GM12864 (cell line): Measurements from ENCODE around the gene SMARCA4.
"Not testable (repeated sequence)": the region's sequence is repeated elsewhere in the genome, so short reads cannot be mapped to it uniquely, and the experiment has no call there.

Experiments used
- DNase-seq: peaks from one replicate; pipeline ENCODE4 v3.0.0-alpha.2; 2011; ENCODE audit warnings: low read depth
- H3K4me3 ChIP-seq: 2 replicates; pipeline ENCODE4 v1.5.1; 2011; ENCODE audit warnings: mild to moderate bottlenecking, low read depth, low read length, control low read depth
- TF ChIP-seq, protein P1 (sequence below): IDR thresholded peaks from 2 replicates; pipeline ENCODE4 v1.5.1; 2011; ENCODE audit warnings: low read depth, mild to moderate bottlenecking, moderate library complexity, low read length, control low read depth, inconsistent platforms; ENCODE audit errors: missing control alignments

SMARCA4 gene

DNA sequence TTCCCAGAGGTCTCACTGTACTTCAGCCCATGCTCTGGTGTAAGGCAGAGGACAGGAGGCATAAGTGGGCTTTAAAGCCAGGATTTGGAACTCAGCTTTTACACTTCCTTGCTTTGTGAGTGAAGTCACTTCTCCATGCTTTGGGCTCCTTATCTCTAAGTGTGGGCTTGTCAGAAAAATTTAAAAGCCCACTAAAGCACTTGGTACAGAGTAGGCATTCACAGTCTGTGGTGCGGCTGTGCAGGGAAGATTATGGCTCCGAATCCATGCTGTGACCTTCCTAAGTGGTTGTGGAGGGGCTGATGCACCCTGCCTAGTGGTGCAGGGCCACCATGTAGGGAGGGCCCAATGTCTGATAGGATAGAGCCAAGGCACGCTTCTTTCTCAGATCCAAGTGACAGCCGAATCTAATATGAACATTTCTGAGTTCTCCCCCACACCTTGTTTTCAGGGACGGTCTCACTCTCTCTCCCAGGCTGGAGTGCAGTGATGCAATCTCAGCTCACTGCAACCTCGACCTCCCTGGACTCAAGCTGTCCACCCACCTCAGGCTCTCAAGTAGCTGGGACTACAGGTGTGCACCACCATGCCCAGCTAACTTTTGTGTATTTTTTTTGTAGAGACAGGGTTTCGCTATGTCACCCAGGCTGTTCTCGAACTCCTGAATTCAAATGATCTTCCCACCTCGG lies 25.3 kb upstream of the SMARCA4 start:
- no peak for DNase-seq
- H3K4me3 ChIP-seq = no peak overlapping the region
- TF ChIP-seq, protein P1, sequence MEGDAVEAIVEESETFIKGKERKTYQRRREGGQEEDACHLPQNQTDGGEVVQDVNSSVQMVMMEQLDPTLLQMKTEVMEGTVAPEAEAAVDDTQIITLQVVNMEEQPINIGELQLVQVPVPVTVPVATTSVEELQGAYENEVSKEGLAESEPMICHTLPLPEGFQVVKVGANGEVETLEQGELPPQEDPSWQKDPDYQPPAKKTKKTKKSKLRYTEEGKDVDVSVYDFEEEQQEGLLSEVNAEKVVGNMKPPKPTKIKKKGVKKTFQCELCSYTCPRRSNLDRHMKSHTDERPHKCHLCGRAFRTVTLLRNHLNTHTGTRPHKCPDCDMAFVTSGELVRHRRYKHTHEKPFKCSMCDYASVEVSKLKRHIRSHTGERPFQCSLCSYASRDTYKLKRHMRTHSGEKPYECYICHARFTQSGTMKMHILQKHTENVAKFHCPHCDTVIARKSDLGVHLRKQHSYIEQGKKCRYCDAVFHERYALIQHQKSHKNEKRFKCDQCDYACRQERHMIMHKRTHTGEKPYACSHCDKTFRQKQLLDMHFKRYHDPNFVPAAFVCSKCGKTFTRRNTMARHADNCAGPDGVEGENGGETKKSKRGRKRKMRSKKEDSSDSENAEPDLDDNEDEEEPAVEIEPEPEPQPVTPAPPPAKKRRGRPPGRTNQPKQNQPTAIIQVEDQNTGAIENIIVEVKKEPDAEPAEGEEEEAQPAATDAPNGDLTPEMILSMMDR = no peak

DNA sequence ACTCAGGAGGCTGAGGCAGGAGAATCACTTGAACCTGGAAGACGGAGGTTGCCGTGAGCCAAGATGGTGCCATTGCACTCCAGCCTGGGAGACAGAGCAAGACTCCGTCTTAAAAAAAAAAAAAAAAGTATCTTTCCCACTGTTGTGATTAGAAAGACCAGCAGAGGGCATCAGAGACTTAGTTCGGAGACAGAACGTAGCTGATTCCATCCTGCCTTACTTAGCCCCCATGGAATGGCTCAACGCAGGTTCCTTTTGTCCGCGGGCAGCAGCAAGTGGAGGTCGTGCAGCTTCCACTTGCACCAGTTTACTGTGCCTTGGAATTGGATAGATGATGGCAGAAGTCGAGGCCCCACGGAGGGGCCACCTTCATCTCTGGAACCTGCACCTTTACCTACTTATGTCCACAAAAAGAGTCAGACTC lies 24.2 kb upstream of the SMARCA4 start:
- peak; percentile 50 for DNase-seq
- TF ChIP-seq, protein P1 = peak; percentile 66
- no peak overlapping the region for H3K4me3 ChIP-seq

DNA sequence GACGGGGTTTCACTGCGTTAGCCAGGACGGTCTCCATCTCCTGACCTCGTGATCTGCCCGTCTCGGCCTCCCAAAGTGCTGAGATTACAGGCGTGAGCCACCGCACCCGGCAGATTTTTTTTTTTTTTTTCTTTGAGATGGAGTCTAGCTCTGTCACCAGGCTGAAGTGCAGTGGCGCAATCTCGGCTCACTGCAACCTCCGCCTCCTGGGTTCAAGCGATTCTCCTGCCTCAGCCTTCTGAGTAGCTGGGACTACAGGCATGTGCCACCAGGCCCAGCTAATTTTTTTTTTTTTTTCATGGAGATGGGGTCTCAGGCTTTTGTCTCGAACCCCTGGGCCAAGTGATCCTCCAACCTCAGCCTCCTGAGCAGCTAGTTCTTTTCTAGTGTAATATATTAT lies 19.2 kb upstream of the SMARCA4 start:
- not testable (repeated sequence) for H3K4me3 ChIP-seq, DNase-seq

DNA sequence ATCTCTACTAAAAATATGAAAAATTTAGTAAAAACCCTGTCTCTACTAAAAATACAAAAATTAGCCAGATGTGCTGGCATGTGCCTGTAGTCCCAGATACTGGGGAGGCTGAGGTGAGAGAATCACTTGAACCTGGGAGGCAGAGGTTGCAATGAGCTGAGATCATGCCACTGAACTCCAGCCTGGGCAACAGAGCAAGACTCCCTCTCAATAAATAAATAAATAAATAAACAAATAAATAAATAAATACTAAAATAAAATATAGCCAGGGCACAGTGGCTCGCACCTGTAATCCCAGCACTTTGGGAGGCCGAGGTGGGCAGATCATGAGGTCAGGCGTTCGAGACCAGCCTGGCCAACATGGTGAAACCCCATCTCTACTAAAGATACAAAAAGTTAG lies 17.4 kb upstream of the SMARCA4 start:
- not testable (repeated sequence) for DNase-seq

DNA sequence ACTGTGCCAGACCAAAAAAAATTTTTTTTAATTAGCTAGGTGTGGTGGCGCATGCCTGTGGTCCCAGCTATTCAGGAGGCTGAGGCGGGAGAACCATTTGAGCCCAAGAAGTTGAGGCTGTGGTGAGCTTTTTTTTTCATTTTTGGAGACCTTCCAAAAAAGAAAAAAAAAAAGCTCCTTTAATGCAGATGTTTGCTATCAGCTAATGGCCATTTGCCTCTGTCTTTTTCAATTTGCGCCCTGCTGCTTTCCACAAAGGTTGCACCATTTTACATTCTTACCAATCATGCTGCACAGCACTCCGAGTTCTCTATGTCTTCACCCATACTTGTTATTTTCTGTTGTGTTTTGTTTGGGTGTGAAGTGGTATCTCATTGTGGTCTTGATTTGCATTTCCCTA lies 15.6 kb upstream of the SMARCA4 start:
- DNase-seq = no peak
- TF ChIP-seq, protein P1 = no peak
- H3K4me3 ChIP-seq = no peak overlapping the region

More for the DNA sequence above, 17.4 kb upstream of the SMARCA4 start:
- H3K4me3 ChIP-seq = not testable (repeated sequence)

DNA sequence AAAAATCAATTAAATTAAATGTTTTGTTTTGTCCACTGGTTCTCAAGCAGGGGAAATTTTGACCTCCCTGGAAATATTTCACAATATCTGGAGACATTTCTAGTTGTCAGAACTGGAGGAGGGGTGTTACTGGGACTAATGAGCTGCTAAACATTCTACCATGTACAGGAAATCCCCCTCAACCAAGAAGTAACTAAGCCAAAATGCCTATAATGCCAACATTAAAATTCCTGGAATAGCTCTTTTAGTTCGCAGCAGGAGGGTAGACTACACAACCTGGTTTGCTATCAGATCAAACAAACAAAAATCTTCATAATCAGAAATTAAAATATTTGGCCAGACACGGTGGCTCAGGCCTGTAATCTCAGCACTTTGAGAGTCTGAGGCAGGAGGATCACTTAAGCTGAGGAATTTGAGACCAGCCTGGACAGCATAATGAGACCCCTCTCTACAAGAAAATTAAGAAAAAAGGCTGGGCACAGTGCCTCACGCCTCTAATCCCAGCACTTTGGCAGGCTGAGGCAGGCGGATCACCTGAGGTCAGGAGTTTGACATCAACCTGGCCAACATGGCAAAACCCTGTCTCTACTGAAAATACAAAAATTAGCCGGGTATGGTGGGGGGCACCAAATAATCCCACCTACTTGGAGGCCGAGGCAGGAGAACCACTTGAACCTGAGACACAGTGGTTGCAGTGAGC lies 13.7 kb upstream of the SMARCA4 start:
- DNase-seq = no peak
- TF ChIP-seq, protein P1 = no peak

DNA sequence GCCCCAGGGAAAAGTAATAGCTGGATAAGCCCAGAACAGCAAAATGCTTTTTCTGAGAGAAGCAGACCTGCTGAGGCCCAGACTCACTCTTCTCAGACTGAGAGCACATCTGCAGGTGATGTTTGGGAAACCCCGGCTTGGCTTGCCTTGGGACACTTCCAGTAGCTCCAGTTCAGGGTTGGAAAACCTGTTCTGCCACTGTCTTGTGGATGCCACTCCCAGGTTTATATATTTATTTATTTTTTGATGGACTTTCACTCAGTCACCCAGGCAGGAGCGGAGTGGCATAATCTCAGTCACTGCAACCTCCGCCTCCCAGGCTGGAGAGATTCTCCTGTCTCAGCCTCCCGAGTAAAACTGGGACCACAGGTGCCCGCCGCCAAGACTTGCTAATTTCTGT lies 8.0 kb upstream of the SMARCA4 start:
- TF ChIP-seq, protein P1 = no peak
- no peak overlapping the region for H3K4me3 ChIP-seq
- no peak for DNase-seq

More for the DNA sequence above, 13.7 kb upstream of the SMARCA4 start:
- H3K4me3 ChIP-seq = no peak overlapping the region

DNA sequence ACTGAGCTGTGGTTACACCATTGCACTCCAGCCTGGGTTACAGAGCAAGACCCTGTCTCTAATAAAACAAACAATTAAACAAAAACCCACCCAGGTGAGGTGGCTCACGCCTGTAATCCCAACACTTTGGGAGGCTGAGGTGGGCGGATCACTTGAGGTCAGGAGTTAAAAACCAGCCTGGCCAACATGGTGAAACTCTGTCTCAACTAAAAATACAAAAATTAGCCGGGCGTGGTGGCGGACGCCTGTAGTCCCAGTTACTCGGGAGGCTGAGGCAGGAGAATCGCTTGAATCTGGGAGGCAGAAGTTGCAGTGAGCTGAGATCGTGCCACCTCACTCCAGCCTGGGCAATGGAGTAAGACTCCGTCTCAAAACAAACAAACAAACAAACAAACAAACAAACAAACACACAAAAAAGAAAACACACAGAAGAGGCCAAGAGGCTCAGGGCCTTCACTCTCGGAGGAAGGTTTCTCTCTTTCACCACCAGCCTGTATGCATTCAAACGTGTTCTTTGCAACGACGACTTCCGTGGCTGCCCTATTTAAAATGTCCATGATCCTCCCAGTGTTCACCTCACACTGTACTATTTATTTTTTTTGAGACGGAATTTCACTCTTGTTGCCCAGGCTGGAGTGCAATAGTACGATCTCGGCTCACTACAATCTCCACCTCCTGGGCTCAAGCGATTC lies 1.4 kb upstream of the SMARCA4 start:
- H3K4me3 ChIP-seq = peak overlapping the region; percentile 74; the same call in 1 of the 2 replicates
- not testable (repeated sequence) for DNase-seq
